ENCODE data around the gene HES3.
"Not testable (repeated sequence)": the region's sequence is repeated elsewhere in the genome, so short reads cannot be mapped to it uniquely, and the experiment has no call there.

The HES3 gene

GRCh38 chr1:6218375-6219164 lies 25.4 kb upstream of the HES3 start:
- no peaks in the 10 kb centered on the region for H3K4me1 ChIP-seq (ENCODE audit: low read length)
- H3K36me3 ChIP-seq (replicated peaks; ENCODE audit: insufficient read depth, low read length), result peaks cover under 1% of the 10 kb centered on the region; the same call in 1 of the 2 replicates
- no peaks in the 10 kb centered on the region for H3F3A ChIP-seq (ENCODE audit: insufficient read depth, low read length)
- peaks cover 11% of the 10 kb centered on the region for H3K27me3 ChIP-seq (replicated peaks; ENCODE audit: insufficient read depth, low read length)
- H4K20me1 ChIP-seq (ENCODE audit: insufficient read depth, low read length), result no peaks in the 10 kb centered on the region
- H3K4me3 ChIP-seq (ENCODE audit: low read length), result no peak overlapping the region
- no peak for TF ChIP-seq CTCF (IDR thresholded peaks at IDR 0.05; ENCODE audit: low read length)
- TF ChIP-seq EZH2phosphoT487 (IDR thresholded peaks at IDR 0.05; ENCODE audit: low read length), result no peak
- TF ChIP-seq EZH2 (optimal IDR thresholded peaks at IDR 0.05; ENCODE audit: low read depth, low read length), result no peak
- no peak overlapping the region for H3K4me2 ChIP-seq (ENCODE audit: low read depth, low read length)
- DNase-seq, result no peak
- H3K9me3 ChIP-seq (replicated peaks; ENCODE audit: insufficient read depth, low read length), result no peaks in the 10 kb centered on the region
- H3K79me2 ChIP-seq (ENCODE audit: low read length), result no peaks in the 10 kb centered on the region
- H2AFZ ChIP-seq (ENCODE audit: low read length), result no peak overlapping the region
- H3K9me2 ChIP-seq (replicated peaks; ENCODE audit: insufficient read depth, low read length), result no peaks in the 10 kb centered on the region
- H3K27ac ChIP-seq (ENCODE audit: low read length), result no peak overlapping the region
- no peak overlapping the region for H3K9ac ChIP-seq (ENCODE audit: low read length)

GRCh38 chr1:6219641-6220040 lies 24.3 kb upstream of the HES3 start:
- DNase-seq; H3K9ac ChIP-seq (ENCODE audit: low read length); H3K79me2 ChIP-seq (ENCODE audit: low read length); H3K9me3 ChIP-seq (replicated peaks; ENCODE audit: insufficient read depth, low read length); H3K27me3 ChIP-seq (replicated peaks; ENCODE audit: insufficient read depth, low read length); H3K4me1 ChIP-seq (ENCODE audit: low read length); H4K20me1 ChIP-seq (ENCODE audit: insufficient read depth, low read length); H2AFZ ChIP-seq (ENCODE audit: low read length); H3K27ac ChIP-seq (ENCODE audit: low read length); H3K4me2 ChIP-seq (ENCODE audit: low read depth, low read length); H3F3A ChIP-seq (ENCODE audit: insufficient read depth, low read length); H3K9me2 ChIP-seq (replicated peaks; ENCODE audit: insufficient read depth, low read length); H3K4me3 ChIP-seq (ENCODE audit: low read length): not testable (repeated sequence)
- H3K36me3 ChIP-seq (replicated peaks; ENCODE audit: insufficient read depth, low read length), result peaks cover 12% of the 10 kb centered on the region

DNA sequence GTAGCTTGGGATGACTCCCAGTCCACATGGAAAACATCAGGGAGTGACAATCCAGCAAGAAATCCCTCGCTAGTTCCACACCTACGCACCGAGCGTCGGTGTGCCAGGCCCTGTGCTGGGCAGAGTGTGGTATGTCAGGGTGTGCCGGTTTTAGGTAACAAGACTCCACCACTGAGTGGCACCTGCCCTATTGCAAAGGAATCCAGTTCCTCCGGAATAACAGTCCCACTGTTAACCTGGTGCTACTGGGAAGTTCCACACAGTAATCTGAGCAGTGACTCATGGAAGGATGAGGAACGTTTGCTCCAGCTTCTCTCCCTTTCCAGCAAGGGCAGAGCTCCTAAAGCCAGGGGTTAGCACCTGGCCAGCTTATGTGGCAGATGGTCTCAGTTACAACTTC lies 23.7 kb upstream of the HES3 start:
- Histone ChIP-seq H3K9me3 (replicated peaks; ENCODE audit: insufficient read depth, low read length) (no peaks in the 10 kb centered on the region), H3F3A (ENCODE audit: insufficient read depth, low read length) (no peaks in the 10 kb centered on the region), H2AFZ (ENCODE audit: low read length) (no peak overlapping the region), H3K36me3 (replicated peaks; ENCODE audit: insufficient read depth, low read length) (peaks cover 15% of the 10 kb centered on the region), H3K4me3 (ENCODE audit: low read length) (no peak overlapping the region), H3K79me2 (ENCODE audit: low read length) (no peaks in the 10 kb centered on the region), H3K4me2 (ENCODE audit: low read depth, low read length) (no peak overlapping the region), H4K20me1 (ENCODE audit: insufficient read depth, low read length) (no peaks in the 10 kb centered on the region), H3K4me1 (ENCODE audit: low read length) (no peaks in the 10 kb centered on the region), H3K27ac (ENCODE audit: low read length) (no peak overlapping the region), H3K27me3 (replicated peaks; ENCODE audit: insufficient read depth, low read length) (peaks cover 4% of the 10 kb centered on the region; the same call in 1 of the 2 replicates), H3K9me2 (replicated peaks; ENCODE audit: insufficient read depth, low read length) (no peaks in the 10 kb centered on the region), H3K9ac (ENCODE audit: low read length) (no peak overlapping the region)
- TF ChIP-seq CTCF (IDR thresholded peaks at IDR 0.05; ENCODE audit: low read length), result no peak
- TF ChIP-seq EZH2 (optimal IDR thresholded peaks at IDR 0.05; ENCODE audit: low read depth, low read length), result no peak
- no peak for TF ChIP-seq EZH2phosphoT487 (IDR thresholded peaks at IDR 0.05; ENCODE audit: low read length)
- DNase-seq, result no peak

GRCh38 chr1:6221210-6221784 lies 22.7 kb upstream of the HES3 start:
- H3K4me3 ChIP-seq (ENCODE audit: low read length), result no peak overlapping the region

More at GRCh38 chr1:6221210-6221784, 22.7 kb upstream of the HES3 start:
- Histone ChIP-seq H3K36me3 (replicated peaks; ENCODE audit: insufficient read depth, low read length) (peaks cover 15% of the 10 kb centered on the region), H3K79me2 (ENCODE audit: low read length) (no peaks in the 10 kb centered on the region), H2AFZ (ENCODE audit: low read length) (no peak overlapping the region), H3K27me3 (replicated peaks; ENCODE audit: insufficient read depth, low read length) (no peaks in the 10 kb centered on the region), H3F3A (ENCODE audit: insufficient read depth, low read length) (no peaks in the 10 kb centered on the region), H4K20me1 (ENCODE audit: insufficient read depth, low read length) (no peaks in the 10 kb centered on the region), H3K4me2 (ENCODE audit: low read depth, low read length) (no peak overlapping the region), H3K9me3 (replicated peaks; ENCODE audit: insufficient read depth, low read length) (no peaks in the 10 kb centered on the region), H3K4me1 (ENCODE audit: low read length) (no peaks in the 10 kb centered on the region), H3K27ac (ENCODE audit: low read length) (no peak overlapping the region), H3K9ac (ENCODE audit: low read length) (no peak overlapping the region), H3K9me2 (replicated peaks; ENCODE audit: insufficient read depth, low read length) (no peaks in the 10 kb centered on the region)
- TF ChIP-seq EZH2phosphoT487 (IDR thresholded peaks at IDR 0.05; ENCODE audit: low read length), result no peak
- TF ChIP-seq EZH2 (optimal IDR thresholded peaks at IDR 0.05; ENCODE audit: low read depth, low read length), result no peak
- TF ChIP-seq CTCF (IDR thresholded peaks at IDR 0.05; ENCODE audit: low read length), result no peak
- no peak for DNase-seq
